ENCODE results near the gene ELAVL2.

DNA sequence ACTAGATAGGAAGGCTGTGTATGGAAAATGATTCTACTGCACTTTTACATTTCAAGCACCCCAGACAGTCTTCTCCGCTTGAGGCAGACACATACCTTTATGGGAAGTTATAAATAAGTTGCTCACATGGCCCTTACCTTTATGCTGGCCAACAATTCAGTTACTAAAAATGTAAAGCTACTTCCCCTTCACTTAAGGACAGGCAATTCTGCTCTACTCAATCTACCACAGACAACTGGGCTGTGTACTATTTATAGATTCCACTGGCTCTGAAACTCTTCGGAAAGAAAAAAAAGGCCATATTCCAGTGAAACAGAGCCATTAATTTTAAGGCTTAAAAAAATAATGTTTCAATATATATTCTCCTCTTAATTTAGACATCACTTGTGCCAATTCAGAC is 59.4 kb downstream of the ELAVL2 start:
- TF ChIP-seq, protein P1, sequence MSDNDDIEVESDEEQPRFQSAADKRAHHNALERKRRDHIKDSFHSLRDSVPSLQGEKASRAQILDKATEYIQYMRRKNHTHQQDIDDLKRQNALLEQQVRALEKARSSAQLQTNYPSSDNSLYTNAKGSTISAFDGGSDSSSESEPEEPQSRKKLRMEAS (IDR thresholded peaks at IDR 0.05; ENCODE audit: insufficient read depth, insufficient read length): no peak
- TF ChIP-seq, protein P2, sequence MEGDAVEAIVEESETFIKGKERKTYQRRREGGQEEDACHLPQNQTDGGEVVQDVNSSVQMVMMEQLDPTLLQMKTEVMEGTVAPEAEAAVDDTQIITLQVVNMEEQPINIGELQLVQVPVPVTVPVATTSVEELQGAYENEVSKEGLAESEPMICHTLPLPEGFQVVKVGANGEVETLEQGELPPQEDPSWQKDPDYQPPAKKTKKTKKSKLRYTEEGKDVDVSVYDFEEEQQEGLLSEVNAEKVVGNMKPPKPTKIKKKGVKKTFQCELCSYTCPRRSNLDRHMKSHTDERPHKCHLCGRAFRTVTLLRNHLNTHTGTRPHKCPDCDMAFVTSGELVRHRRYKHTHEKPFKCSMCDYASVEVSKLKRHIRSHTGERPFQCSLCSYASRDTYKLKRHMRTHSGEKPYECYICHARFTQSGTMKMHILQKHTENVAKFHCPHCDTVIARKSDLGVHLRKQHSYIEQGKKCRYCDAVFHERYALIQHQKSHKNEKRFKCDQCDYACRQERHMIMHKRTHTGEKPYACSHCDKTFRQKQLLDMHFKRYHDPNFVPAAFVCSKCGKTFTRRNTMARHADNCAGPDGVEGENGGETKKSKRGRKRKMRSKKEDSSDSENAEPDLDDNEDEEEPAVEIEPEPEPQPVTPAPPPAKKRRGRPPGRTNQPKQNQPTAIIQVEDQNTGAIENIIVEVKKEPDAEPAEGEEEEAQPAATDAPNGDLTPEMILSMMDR (IDR thresholded peaks at IDR 0.05; ENCODE audit: extremely low read depth in 1 of 2, insufficient read depth in 1 of 2, low read depth in 1 of 2, low read length in 2 of 2): no peak
- TF ChIP-seq POLR2A (IDR thresholded peaks at IDR 0.05; ENCODE audit: low read depth, low read length) (no peak), EZH2 (IDR thresholded peaks at IDR 0.05; ENCODE audit: borderline replicate concordance, low read depth, low read length, severe bottlenecking) (no peak), POLR2AphosphoS5 (IDR thresholded peaks at IDR 0.05; ENCODE audit: insufficient read depth, low read depth, low read length) (no peak), MYC (IDR thresholded peaks at IDR 0.05; ENCODE audit: low read depth, low read length) (no peak), JUN (IDR thresholded peaks at IDR 0.05; ENCODE audit: borderline replicate concordance, insufficient read depth, insufficient read length, low read depth) (no peak)

Data from endothelial cell of umbilical vein (primary cell).